NCI-H526 treated with DMSO at 0.1 percent for 48 hours (cell line): ENCODE results near the gene MEN1.

Experiments
- DNase-seq: peaks from one replicate; lab custom pipeline; 2025; lab: John Stamatoyannopoulos, UW

The MEN1 gene

GRCh38 chr11:64784813-64785581 lies 25.4 kb downstream of the MEN1 start:
- DNase-seq, result no peak

- DNase-seq, result peak; percentile 100
These were observed 31.7 kb downstream of the MEN1 start, which contains the start of gene SF1 for GRCh38 chr11:64778473-64779298. SF1 (minus strand) TSS chr11:64778542; CDS start chr11:64778392, 150 bp downstream.

GRCh38 chr11:64778223-64778472 lies 32.2 kb downstream of the MEN1 start:
- DNase-seq, result no peak

GRCh38 chr11:64777449-64778222 lies 32.7 kb downstream of the MEN1 start:
- DNase-seq, result peak; percentile 64

GRCh38 chr11:64776875-64777274 lies 33.5 kb downstream of the MEN1 start:
- DNase-seq, result no peak

GRCh38 chr11:64776425-64776824 lies 33.9 kb downstream of the MEN1 start:
- DNase-seq, result no peak

GRCh38 chr11:64774144-64774543 lies 36.2 kb downstream of the MEN1 start:
- no peak for DNase-seq

- no peak for DNase-seq
These were observed 37.9 kb downstream of the MEN1 start for GRCh38 chr11:64772303-64773018.

GRCh38 chr11:64771861-64772260 lies 38.5 kb downstream of the MEN1 start:
- DNase-seq, result no peak

GRCh38 chr11:64770120-64770519 lies 40.2 kb downstream of the MEN1 start:
- DNase-seq, result no peak

- DNase-seq, result no peak
These were observed 41.1 kb downstream of the MEN1 start for GRCh38 chr11:64769283-64769682.

GRCh38 chr11:64768300-64768694 lies 42.1 kb downstream of the MEN1 start:
- DNase-seq, result no peak

- peak; percentile 40 for DNase-seq
These were observed 42.7 kb downstream of the MEN1 start for GRCh38 chr11:64767344-64768299.

GRCh38 chr11:64766881-64767280 lies 43.5 kb downstream of the MEN1 start:
- no peak for DNase-seq

GRCh38 chr11:64765851-64766665 lies 44.3 kb downstream of the MEN1 start:
- no peak for DNase-seq

- DNase-seq, result no peak
These were observed 45.0 kb downstream of the MEN1 start for GRCh38 chr11:64765291-64765850.

- DNase-seq, result no peak
These were observed 45.6 kb downstream of the MEN1 start for GRCh38 chr11:64764753-64765152.

GRCh38 chr11:64764040-64764611 lies 46.2 kb downstream of the MEN1 start:
- no peak for DNase-seq

GRCh38 chr11:64763526-64764039 lies 46.8 kb downstream of the MEN1 start:
- no peak for DNase-seq
